HG02870 (cell line): ENCODE measurements around the gene SIAH3.

ENCODE experiments used
- ATAC-seq: cut with Tn5 transposase; IDR thresholded peaks from one replicate; pipeline ENCODE4 v1.9.1; 2021; ENCODE audit warnings: mild to moderate bottlenecking, moderate library complexity; ENCODE audit not compliant: unreplicated experiment

The SIAH3 gene

GRCh38 chr13:45748941-45749759 lies 102.4 kb downstream of the SIAH3 start:
- no peak for ATAC-seq

GRCh38 chr13:45747071-45747470 lies 104.5 kb downstream of the SIAH3 start:
- ATAC-seq, result no peak

DNA sequence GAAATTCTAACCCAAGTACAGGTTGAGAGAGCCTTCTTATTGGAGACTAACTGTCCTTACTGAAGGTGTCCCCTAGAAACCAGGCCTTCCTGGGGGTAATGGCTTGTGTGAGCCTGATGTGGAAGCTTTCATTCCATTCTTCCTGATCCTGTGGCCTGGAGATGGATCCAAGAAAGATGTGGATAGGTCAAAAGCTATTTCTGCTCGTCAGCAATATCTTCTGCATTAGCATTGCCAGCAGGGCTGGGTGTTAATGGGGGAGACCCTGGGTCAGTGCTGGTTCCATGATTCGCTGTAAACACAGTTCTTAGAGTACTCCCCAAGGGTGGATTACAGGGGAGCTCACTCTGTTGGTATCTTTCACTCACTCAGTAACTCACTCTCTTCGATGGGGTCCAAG lies 106.6 kb downstream of the SIAH3 start:
- ATAC-seq, result no peak

- no peak for ATAC-seq
Observed at GRCh38 chr13:45742985-45743384, 108.6 kb downstream of the SIAH3 start.

GRCh38 chr13:45737571-45738017 lies 114.0 kb downstream of the SIAH3 start:
- peak; percentile 50 for ATAC-seq

GRCh38 chr13:45733361-45733760 lies 118.2 kb downstream of the SIAH3 start:
- ATAC-seq, result no peak

DNA sequence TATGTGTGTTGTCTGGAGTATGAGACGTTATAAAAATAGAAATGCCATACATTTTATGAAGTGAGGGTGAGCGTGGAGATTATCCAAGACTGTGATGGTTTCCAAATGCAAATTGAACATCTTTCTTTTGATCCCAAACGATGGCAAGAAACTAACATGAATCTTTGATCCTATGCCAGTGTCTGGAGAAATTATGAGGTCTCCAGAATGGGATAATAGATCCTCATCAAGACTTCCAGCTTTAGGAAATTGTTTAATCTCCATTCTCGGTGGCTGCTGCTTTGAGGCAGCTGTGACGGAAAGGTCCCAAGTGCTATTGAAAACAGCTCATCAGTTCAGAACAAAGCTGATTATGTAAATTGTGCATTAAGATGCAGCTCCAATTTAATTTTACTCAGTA lies 118.6 kb downstream of the SIAH3 start:
- ATAC-seq, result no peak

DNA sequence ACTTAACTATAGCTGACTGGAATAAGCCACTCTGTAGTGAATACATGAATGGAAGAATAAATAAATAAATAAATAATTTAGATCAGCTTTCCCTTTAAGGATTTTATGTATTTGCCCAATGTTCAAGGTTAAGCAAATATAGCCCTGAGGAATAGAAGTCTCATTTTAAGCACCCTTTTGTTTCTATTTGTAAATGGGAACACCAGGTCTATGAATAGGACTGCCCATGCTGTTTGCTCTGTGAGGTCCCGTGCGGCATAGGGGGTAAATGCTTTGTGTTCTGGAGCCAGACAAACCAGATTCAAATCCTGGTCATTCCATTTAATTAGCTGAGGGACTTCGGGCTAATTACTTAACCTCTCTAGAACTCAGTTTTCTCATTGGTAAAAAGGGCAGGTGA lies 120.1 kb downstream of the SIAH3 start:
- ATAC-seq, result no peak

DNA sequence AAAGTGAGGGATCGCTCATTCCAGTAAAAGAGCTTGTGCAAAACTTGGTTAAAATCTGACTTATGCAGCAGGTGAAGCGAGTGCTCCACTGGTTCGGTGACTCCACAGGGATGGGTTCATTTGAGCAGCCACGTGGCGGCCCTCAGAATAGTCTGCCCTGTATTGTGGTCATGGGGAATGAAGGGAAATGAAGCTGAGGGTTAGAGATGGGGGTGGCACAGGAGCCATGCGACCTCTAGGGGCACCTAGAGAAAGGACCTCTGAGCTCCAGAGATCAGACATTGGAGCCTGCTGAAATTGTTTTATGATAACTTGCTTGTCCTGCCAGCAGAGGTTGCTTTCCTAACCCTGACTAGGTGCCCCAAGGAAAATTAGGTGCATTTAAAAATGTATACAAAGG lies 122.8 kb downstream of the SIAH3 start:
- ATAC-seq, result peak; percentile 67
